ENCODE results near the gene CYTH1.
A peak's percentile ranks its signal among the peaks of the same experiment; 100 is the strongest.

The CYTH1 gene

GRCh38 chr17:78715000-78715771, 66.9 kb downstream of the CYTH1 start:
- no peak for DNase-seq (ENCODE audit: low read depth)

- no peak for DNase-seq (ENCODE audit: low read depth)
These were observed 67.5 kb downstream of the CYTH1 start for GRCh38 chr17:78714534-78714933.

- no peak for DNase-seq (ENCODE audit: low read depth)
These were observed 70.0 kb downstream of the CYTH1 start for GRCh38 chr17:78712043-78712442.

GRCh38 chr17:78710607-78711006, 71.5 kb downstream of the CYTH1 start:
- DNase-seq (ENCODE audit: low read depth), result no peak

- no peak for DNase-seq (ENCODE audit: low read depth)
These were observed 72.3 kb downstream of the CYTH1 start for GRCh38 chr17:78709751-78710181.

GRCh38 chr17:78709119-78709681, 72.9 kb downstream of the CYTH1 start:
- DNase-seq (ENCODE audit: low read depth), result no peak

GRCh38 chr17:78708510-78708973, 73.5 kb downstream of the CYTH1 start:
- peak; percentile 29 for DNase-seq (ENCODE audit: low read depth)

GRCh38 chr17:78707923-78708322, 74.2 kb downstream of the CYTH1 start:
- DNase-seq (ENCODE audit: low read depth), result no peak

GRCh38 chr17:78707016-78707415, 75.1 kb downstream of the CYTH1 start:
- no peak for DNase-seq (ENCODE audit: low read depth)

- DNase-seq (ENCODE audit: low read depth), result no peak
These were observed 75.7 kb downstream of the CYTH1 start for GRCh38 chr17:78706271-78706915.

GRCh38 chr17:78705071-78705470, 77.0 kb downstream of the CYTH1 start:
- no peak for DNase-seq (ENCODE audit: low read depth)

- DNase-seq (ENCODE audit: low read depth), result no peak
These were observed 77.5 kb downstream of the CYTH1 start for GRCh38 chr17:78704594-78704993.

GRCh38 chr17:78697554-78698343, 84.3 kb downstream of the CYTH1 start:
- no peak for DNase-seq (ENCODE audit: low read depth)

- DNase-seq (ENCODE audit: low read depth), result no peak
These were observed 85.0 kb downstream of the CYTH1 start for GRCh38 chr17:78697122-78697521.

GRCh38 chr17:78696016-78696982, 85.8 kb downstream of the CYTH1 start:
- no peak for DNase-seq (ENCODE audit: low read depth)

- DNase-seq (ENCODE audit: low read depth), result no peak
These were observed 87.1 kb downstream of the CYTH1 start for GRCh38 chr17:78694805-78695531.

GRCh38 chr17:78693346-78694083, 88.6 kb downstream of the CYTH1 start:
- DNase-seq (ENCODE audit: low read depth), result no peak

GRCh38 chr17:78692460-78693010, 89.5 kb downstream of the CYTH1 start:
- DNase-seq (ENCODE audit: low read depth), result no peak

- no peak for DNase-seq (ENCODE audit: low read depth)
These were observed 93.0 kb downstream of the CYTH1 start for GRCh38 chr17:78689029-78689428.
